Measurements from ENCODE around the gene TDRD10.
A peak's percentile ranks its signal among the peaks of the same experiment; 100 is the strongest.
"Not testable (repeated sequence)": the region's sequence is repeated elsewhere in the genome, so short reads cannot be mapped to it uniquely, and the experiment has no call there.

The TDRD10 gene

GRCh38 chr1:154478639-154479038, 23.4 kb upstream of the TDRD10 start:
- no peak for DNase-seq (ENCODE audit: low read depth in 2 of 3, low spot score in 1 of 3)

GRCh38 chr1:154479764-154480421, 22.1 kb upstream of the TDRD10 start:
- DNase-seq (ENCODE audit: low read depth in 2 of 3, low spot score in 1 of 3), result peak in 2 of 3 donors; percentile 35 to 91

- no peak for DNase-seq (ENCODE audit: low read depth in 2 of 3, low spot score in 1 of 3)
These were observed 21.0 kb upstream of the TDRD10 start for GRCh38 chr1:154481053-154481452.

- DNase-seq (ENCODE audit: low read depth in 2 of 3, low spot score in 1 of 3), result no peak
These were observed 17.8 kb upstream of the TDRD10 start for GRCh38 chr1:154483941-154484803.

- DNase-seq (ENCODE audit: low read depth in 2 of 3, low spot score in 1 of 3), result no peak
These were observed 16.9 kb upstream of the TDRD10 start for GRCh38 chr1:154485106-154485505.

- no peak for DNase-seq (ENCODE audit: low read depth in 2 of 3, low spot score in 1 of 3)
These were observed 16.0 kb upstream of the TDRD10 start for GRCh38 chr1:154485910-154486496.

- not testable (repeated sequence) for DNase-seq (ENCODE audit: low read depth in 2 of 3, low spot score in 1 of 3)
These were observed 15.3 kb upstream of the TDRD10 start for GRCh38 chr1:154486756-154487155.

GRCh38 chr1:154488922-154489321, 13.1 kb upstream of the TDRD10 start:
- DNase-seq (ENCODE audit: low read depth in 2 of 3, low spot score in 1 of 3), result no peak

GRCh38 chr1:154489695-154490274, 12.2 kb upstream of the TDRD10 start:
- no peak for DNase-seq (ENCODE audit: low read depth in 2 of 3, low spot score in 1 of 3)

GRCh38 chr1:154490317-154490716, 11.7 kb upstream of the TDRD10 start:
- DNase-seq (ENCODE audit: low read depth in 2 of 3, low spot score in 1 of 3), result no peak

GRCh38 chr1:154492115-154492514, 9.9 kb upstream of the TDRD10 start:
- DNase-seq (ENCODE audit: low read depth in 2 of 3, low spot score in 1 of 3), result no peak

- DNase-seq (ENCODE audit: low read depth in 2 of 3, low spot score in 1 of 3), result no peak
These were observed 8.7 kb upstream of the TDRD10 start for GRCh38 chr1:154493276-154493675.

- DNase-seq (ENCODE audit: low read depth in 2 of 3, low spot score in 1 of 3), result no peak
These were observed 6.3 kb upstream of the TDRD10 start for GRCh38 chr1:154495496-154496273.

- no peak for DNase-seq (ENCODE audit: low read depth in 2 of 3, low spot score in 1 of 3)
These were observed 5.6 kb upstream of the TDRD10 start for GRCh38 chr1:154496383-154496782.

- no peak for DNase-seq (ENCODE audit: low read depth in 2 of 3, low spot score in 1 of 3)
These were observed 4.8 kb upstream of the TDRD10 start for GRCh38 chr1:154497026-154497806.

GRCh38 chr1:154499446-154499845, 2.6 kb upstream of the TDRD10 start:
- DNase-seq (ENCODE audit: low read depth in 2 of 3, low spot score in 1 of 3), result no peak

GRCh38 chr1:154500533-154500932, 1.5 kb upstream of the TDRD10 start:
- DNase-seq (ENCODE audit: low read depth in 2 of 3, low spot score in 1 of 3), result no peak

- DNase-seq (ENCODE audit: low read depth in 2 of 3, low spot score in 1 of 3), result no peak
These were observed 475 bp upstream of the TDRD10 start for GRCh38 chr1:154501423-154502065.

- no peak for DNase-seq (ENCODE audit: low read depth in 2 of 3, low spot score in 1 of 3)
These were observed 711 bp downstream of the TDRD10 start for GRCh38 chr1:154502744-154503115.

GRCh38 chr1:154503898-154504297, 1.9 kb downstream of the TDRD10 start:
- DNase-seq (ENCODE audit: low read depth in 2 of 3, low spot score in 1 of 3), result no peak

Data from stimulated activated CD4-positive, alpha-beta T cell treated with anti-CD3 and anti-CD28 coated beads, Interleukin-12 subunit alpha, Interleukin-12 subunit beta, amount 100 ng/mL, for 48 hours (primary cell).